GF-D8 (cell line): ENCODE data around the gene LHFPL4.

Source experiments
- DNase-seq: peaks from one replicate; lab custom pipeline; 2025; lab: John Stamatoyannopoulos, UW

Gene LHFPL4

GRCh38 chr3:9473496-9474065 lies 80.0 kb downstream of the LHFPL4 start:
- no peak for DNase-seq

GRCh38 chr3:9469986-9470385 lies 83.6 kb downstream of the LHFPL4 start:
- no peak for DNase-seq

- DNase-seq: no peak
Measured at GRCh38 chr3:9468460-9468859, 85.2 kb downstream of the LHFPL4 start.

GRCh38 chr3:9467451-9467850 lies 86.2 kb downstream of the LHFPL4 start:
- no peak for DNase-seq

GRCh38 chr3:9455596-9456131 lies 98.0 kb downstream of the LHFPL4 start:
- no peak for DNase-seq

- no peak for DNase-seq
Measured at GRCh38 chr3:9452417-9452816, 101.2 kb downstream of the LHFPL4 start.

GRCh38 chr3:9450991-9451390 lies 102.6 kb downstream of the LHFPL4 start:
- DNase-seq: no peak

- no peak for DNase-seq
Measured at GRCh38 chr3:9450126-9450525, 103.5 kb downstream of the LHFPL4 start.

GRCh38 chr3:9448643-9449042 lies 105.0 kb downstream of the LHFPL4 start:
- no peak for DNase-seq
